Epidermal melanocyte (primary cell): ENCODE data around the gene NDST4.

Source experiments
- DNase-seq: peaks from one replicate; pipeline ENCODE4 v3.0.0; 2011; ENCODE audit warnings: low spot score; ENCODE audit not compliant: insufficient read length

Gene NDST4

GRCh38 chr4:115113506-115114106 lies at the start of gene NDST4:
Gene NDST4, minus strand, starts transcription at chr4:115113620. Its CDS starts 36,584 bp downstream, at chr4:115077036.
- peak; percentile 19 for DNase-seq

- DNase-seq = no peak
These were observed 45.7 kb upstream of the NDST4 start for GRCh38 chr4:115159141-115159540.

- no peak for DNase-seq
These were observed 44.9 kb upstream of the NDST4 start for GRCh38 chr4:115158296-115158695.

GRCh38 chr4:115154826-115155225 lies 41.4 kb upstream of the NDST4 start:
- DNase-seq = peak; percentile 30

- no peak for DNase-seq
These were observed 39.5 kb upstream of the NDST4 start for GRCh38 chr4:115152965-115153364.

GRCh38 chr4:115152081-115152480 lies 38.7 kb upstream of the NDST4 start:
- DNase-seq = no peak

GRCh38 chr4:115149106-115149505 lies 35.7 kb upstream of the NDST4 start:
- DNase-seq = no peak

- DNase-seq = no peak
These were observed 32.2 kb upstream of the NDST4 start for GRCh38 chr4:115145393-115146160.

GRCh38 chr4:115128037-115128436 lies 14.6 kb upstream of the NDST4 start:
- no peak for DNase-seq

GRCh38 chr4:115126491-115126890 lies 13.1 kb upstream of the NDST4 start:
- DNase-seq = no peak

- no peak for DNase-seq
These were observed 8.1 kb upstream of the NDST4 start for GRCh38 chr4:115121351-115122043.

GRCh38 chr4:115119804-115120352 lies 6.5 kb upstream of the NDST4 start:
- no peak for DNase-seq

GRCh38 chr4:115117651-115118050 lies 4.2 kb upstream of the NDST4 start:
- no peak for DNase-seq

- DNase-seq = no peak
These were observed 2.9 kb downstream of the NDST4 start for GRCh38 chr4:115110191-115111181.

- DNase-seq = no peak
These were observed 4.6 kb downstream of the NDST4 start for GRCh38 chr4:115108850-115109249.

GRCh38 chr4:115107411-115107810 lies 6.0 kb downstream of the NDST4 start:
- no peak for DNase-seq

GRCh38 chr4:115101675-115102074 lies 11.7 kb downstream of the NDST4 start:
- DNase-seq = no peak

- DNase-seq = no peak
These were observed 22.8 kb downstream of the NDST4 start for GRCh38 chr4:115090483-115091075.

GRCh38 chr4:115082633-115083032 lies 30.8 kb downstream of the NDST4 start:
- DNase-seq = no peak

- no peak for DNase-seq
These were observed 36.7 kb downstream of the NDST4 start for GRCh38 chr4:115076691-115077090.

- DNase-seq = no peak
These were observed 54.9 kb downstream of the NDST4 start for GRCh38 chr4:115058533-115058932.
